GM19468 (cell line): ENCODE data around the gene ENHO.

Experiments used
- ATAC-seq: cut with Tn5 transposase; IDR thresholded peaks from one replicate; pipeline ENCODE4 v1.9.1; 2021; ENCODE audit warnings: mild to moderate bottlenecking, moderate library complexity, moderate number of reproducible peaks; ENCODE audit not compliant: unreplicated experiment; ENCODE audit errors: extremely low read depth

ENHO gene

GRCh38 chr9:34510497-34511468, 12.0 kb downstream of the ENHO start:
- no peak for ATAC-seq

GRCh38 chr9:34508951-34509350, 13.8 kb downstream of the ENHO start:
- no peak for ATAC-seq

DNA sequence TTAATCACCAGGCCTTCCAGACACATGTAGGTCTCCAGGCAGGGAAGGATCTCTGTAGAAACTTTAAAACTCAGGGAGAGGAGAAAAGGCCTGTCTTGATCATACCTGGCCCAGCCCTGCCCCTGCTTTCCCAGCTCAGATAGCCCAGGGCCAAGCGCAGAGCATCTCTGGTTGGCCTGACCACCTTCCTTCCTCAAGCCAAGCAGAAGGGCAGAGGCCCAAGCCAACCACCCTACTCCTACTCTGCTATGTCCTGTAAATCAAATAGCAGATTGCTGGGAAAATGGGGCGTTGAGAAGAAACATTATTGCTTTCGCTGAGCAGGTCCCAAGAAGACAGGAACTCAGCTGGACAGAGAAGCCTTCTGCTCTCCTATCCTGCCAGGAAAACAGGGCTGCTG, 14.3 kb downstream of the ENHO start:
- ATAC-seq: no peak

GRCh38 chr9:34507966-34508365, 14.8 kb downstream of the ENHO start:
- ATAC-seq: no peak

GRCh38 chr9:34507556-34507955, 15.2 kb downstream of the ENHO start:
- ATAC-seq: no peak

- no peak for ATAC-seq
Observed at GRCh38 chr9:34506623-34507022, 16.2 kb downstream of the ENHO start.

- no peak for ATAC-seq
Observed at GRCh38 chr9:34505370-34506120, 17.2 kb downstream of the ENHO start.

DNA sequence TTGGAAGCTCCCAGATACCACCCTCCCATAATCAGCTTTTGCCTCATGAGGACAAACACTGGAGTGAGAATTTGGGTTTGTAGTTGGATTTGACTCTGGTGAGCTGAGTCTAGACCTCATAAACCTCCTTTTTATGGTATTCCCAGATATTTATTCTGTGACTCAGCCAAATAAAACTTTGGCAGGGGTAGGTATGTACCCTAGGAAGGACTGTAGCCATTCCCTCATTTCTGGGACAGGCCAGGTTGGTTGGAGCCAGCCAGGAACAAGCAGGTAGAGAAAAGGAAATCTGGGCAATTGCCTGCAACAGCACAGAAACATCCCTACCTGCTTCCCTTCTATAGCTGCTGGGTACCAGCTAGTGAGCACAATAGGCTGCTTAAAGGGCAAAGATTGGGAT, 19.4 kb downstream of the ENHO start:
- no peak for ATAC-seq

GRCh38 chr9:34502891-34503290, 19.9 kb downstream of the ENHO start:
- no peak for ATAC-seq

DNA sequence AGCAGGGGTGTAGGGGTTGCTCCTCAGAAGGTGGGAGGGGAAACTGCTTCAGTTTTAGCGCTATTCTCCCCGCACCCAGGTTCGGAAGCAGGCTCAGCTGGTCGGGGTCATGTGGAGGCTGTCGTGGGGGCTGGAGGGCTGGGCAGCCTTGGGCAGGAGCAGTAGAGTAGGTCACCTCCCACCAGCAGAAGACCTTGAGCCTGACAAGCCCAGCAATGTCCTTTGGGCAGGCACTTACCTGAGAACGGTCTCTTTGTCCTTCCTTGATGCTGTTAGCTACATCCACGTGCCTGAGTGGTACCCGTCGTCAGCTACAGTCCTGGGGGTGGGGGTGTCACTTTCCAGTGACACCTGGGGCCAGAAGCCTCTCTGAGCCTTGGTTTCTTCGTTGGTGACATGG, 20.3 kb downstream of the ENHO start:
- ATAC-seq: no peak

DNA sequence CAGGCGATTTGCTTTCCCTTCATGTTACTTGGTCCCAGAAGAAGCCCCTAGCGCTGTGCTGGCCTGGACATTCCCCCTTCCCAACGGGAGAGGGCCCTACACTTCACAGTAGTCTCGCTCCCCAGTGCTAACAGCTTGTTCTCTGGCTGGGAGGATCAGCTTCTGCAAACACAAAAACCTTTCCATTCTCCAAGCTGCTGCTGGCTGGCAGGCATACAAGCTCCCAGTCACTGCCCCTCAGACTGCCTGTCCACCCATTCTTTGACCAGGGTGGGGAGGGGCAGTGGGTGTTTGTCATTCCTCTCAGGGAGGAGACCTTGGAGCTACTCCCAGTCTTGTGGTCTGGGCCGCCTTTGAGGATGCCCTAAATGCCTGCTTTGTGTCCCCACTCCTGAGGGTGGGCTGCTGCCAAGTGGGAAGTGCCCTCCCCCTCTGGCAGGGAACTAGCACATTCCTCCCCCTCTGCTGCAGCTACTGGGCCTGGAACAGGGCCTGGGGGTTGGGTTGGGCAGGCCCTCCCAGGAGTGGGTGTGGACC, 20.8 kb downstream of the ENHO start:
- no peak for ATAC-seq

GRCh38 chr9:34501372-34501771, 21.4 kb downstream of the ENHO start:
- no peak for ATAC-seq

DNA sequence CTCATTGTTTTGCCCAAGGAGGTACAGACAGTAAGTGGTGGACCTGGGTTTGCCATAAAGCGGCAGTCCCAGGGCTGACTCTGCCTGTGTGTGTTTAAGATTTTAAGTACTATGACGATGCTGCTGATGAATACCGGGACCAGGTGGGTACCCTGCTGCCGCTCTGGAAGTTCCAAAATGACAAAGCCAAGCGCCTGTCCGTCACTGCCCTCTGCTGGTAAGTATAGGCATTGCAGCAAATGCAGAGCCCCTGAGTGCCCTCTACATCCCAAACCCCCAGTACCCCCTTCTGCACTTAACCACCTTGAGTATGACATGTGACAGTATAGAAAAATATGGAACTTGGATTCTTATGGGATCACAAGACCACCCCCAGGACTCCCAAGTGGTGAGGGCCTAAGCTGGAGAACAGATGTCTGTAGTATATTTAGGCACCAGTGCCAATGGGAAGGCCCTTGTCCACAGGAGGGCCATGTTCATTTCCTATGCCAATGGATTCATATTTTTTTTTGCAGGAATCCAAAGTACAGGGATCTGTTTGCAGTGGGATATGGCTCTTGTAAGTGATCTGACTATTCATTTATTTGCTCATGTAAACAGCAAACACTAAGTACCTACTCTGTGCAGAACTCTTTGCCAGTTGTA, 22.0 kb downstream of the ENHO start:
- no peak for ATAC-seq

DNA sequence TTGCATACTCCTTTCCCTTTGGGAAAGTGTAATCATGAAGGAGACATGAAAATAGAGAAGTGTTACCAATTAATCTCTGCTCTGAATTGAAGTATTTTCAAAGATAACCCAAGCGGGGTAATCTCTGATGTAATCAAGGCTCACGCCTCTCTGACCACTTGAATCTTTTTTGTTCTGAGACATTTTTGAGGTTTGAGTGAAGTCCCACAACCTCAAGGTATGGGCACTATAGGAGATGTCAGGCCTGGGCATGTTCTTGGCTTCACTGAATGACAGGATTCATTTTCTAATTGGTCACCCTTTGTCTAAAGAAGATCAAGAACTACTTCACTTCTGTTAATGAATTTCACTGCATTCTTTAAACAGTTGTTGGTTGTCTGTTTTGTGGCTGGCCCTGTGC, 23.7 kb downstream of the ENHO start:
- no peak for ATAC-seq

DNA sequence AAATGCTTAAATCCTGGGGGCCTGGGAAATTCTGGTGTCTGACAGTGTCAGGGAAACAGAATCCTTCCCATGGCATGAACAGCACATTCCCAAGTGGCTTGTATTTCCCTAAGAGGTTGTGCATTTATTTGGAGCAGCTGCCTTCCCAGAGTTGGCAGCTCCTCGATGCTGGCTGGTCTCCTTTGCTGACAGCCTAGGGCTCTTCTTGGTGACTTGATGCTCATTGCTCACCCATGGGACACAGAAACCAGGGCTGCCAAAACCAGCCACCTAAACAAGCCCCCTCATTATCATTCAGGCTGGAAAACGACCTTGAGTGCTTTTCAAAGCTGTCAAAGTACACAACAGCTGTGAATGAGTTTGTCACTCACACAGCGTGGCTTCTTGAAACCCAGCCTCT, 24.2 kb downstream of the ENHO start:
- no peak for ATAC-seq

DNA sequence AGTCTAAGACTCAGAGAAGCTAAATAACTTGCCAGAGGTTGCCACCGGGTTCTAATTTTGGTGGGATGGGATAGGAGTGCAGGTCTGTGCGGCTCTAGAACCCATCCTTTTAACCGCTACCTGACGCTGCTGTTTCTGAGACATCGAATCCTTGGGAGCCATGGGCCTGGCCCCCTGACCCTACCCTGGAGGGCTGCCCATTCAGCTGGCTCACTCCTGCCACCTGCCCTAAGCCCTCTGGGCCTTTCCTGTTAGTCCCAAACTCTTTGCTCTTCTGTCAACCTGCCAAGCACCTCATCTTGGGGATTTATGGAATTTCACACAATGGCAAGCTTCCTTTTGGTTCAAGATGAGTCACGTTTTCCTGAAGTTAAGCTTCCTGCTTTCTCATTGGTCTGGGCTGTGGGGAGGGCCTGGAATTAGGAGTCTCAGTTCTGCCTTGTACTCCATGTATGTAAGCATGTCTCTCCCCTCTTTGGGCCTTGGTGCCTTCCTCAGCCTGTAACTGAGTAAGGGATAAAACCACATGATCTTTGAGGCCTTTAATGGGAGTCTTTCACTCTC, 26.6 kb downstream of the ENHO start:
- no peak for ATAC-seq

DNA sequence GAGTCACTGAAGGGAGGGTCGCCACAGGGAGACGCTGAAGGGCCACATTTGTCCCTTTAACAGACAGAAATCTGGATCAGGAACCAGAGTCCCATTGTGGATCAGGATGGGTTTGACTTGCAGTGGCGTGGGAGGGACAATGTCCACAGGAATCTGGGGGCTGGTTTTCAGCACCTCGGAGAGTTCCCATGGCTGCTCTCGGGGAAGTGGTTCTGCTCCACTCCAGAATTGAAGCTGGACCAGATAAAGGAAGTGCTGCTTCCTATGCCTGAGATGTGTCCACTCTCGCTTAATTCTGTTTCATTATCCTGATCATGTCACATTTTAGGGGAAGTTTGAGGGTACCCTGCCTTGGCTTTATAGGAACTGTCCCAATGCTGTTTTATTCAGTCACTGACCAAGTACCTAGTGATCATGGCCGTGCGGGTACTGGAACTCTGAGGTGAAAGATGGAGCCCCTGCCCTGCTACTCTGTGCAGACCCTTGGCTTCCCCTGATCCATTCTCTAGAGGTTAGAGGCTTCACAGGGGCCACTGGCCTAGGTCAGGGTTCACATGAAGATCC, 28.7 kb downstream of the ENHO start:
- ATAC-seq: no peak

DNA sequence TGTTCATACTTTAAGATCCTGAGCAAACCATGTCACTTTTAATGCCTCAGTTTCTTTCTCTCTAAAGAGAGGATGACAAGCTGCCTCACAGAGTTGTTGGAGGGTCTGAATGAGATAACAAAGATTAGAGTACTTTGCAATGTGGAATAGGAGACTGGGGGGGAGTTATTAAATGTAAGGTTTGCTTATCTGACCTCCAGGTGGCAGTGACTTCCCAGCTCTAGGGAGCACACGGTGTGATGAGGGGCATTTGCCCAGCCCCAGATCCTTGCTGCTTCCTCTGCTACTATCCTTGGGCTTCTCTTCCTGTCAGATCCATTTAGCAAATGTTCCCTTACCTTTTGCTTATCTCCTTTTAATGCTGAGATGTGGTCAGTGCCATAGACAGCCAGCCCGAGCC, 30.7 kb downstream of the ENHO start:
- no peak for ATAC-seq

- no peak for ATAC-seq
Observed at GRCh38 chr9:34491596-34491995, 31.2 kb downstream of the ENHO start.

GRCh38 chr9:34490760-34491159, 32.0 kb downstream of the ENHO start:
- ATAC-seq: no peak
